Upper lobe of left lung (tissue), 6 donors: Measurements from ENCODE around the gene MED27. TPM values are rescaled to one million over a fixed set of nuclear protein-coding genes. Genes with fewer than 3 reads are reported as not detected.

Experiments used
- ATAC-seq, 2 donors: fragments of 200-7000 bp; cut with Tn5 transposase; one replicate each; pipeline ENCODE4 v1.9.1; 2022; ENCODE audit warnings: mild to moderate bottlenecking in 2 of 2, moderate library complexity in 2 of 2; ENCODE audit not compliant: low FRiP score in 2 of 2
- DNase-seq, 2 donors: peaks; one replicate each; pipeline ENCODE4 v3.0.0-alpha.2; 2019 to 2020
- H3K27ac ChIP-seq, 4 donors: fragments of 200-600 bp; sonication (generic); one replicate each; pipeline ENCODE4 v1.5.1; 2016 to 2019
- H3K27me3 ChIP-seq, 4 donors: fragments of 200-600 bp; sonication (generic); one replicate each; pipeline ENCODE4 v1.5.1; 2017 to 2019
- H3K36me3 ChIP-seq, 4 donors: fragments of 200-600 bp; sonication (generic); one replicate each; pipeline ENCODE4 v1.5.1; 2016 to 2019
- H3K4me1 ChIP-seq, 4 donors: fragments of 200-600 bp; sonication (generic); one replicate each; pipeline ENCODE4 v1.5.1; 2018 to 2019
- H3K4me3 ChIP-seq, 4 donors: fragments of 200-600 bp; sonication (generic); one replicate each; pipeline ENCODE4 v1.5.1; 2017 to 2019; ENCODE audit warnings: mild to moderate bottlenecking in 2 of 4, moderate library complexity in 1 of 4
- H3K9me3 ChIP-seq, 4 donors: fragments of 200-600 bp; sonication (generic); one replicate each; pipeline ENCODE4 v1.5.1; 2018 to 2019
- EP300 ChIP-seq, 4 donors: sonication (generic); formaldehyde crosslinking; IDR thresholded peaks; one replicate each; pipeline ENCODE4 v1.5.1; 2017; ENCODE audit warnings: antibody characterized with exemption in 4 of 4, control low read depth in 2 of 4
- POLR2A ChIP-seq, 4 donors: fragments of 450-650 bp; IDR thresholded peaks; one replicate each; pipeline ENCODE4 v1.5.1; 2016 to 2017; ENCODE audit warnings: antibody characterized with exemption in 4 of 4, mild to moderate bottlenecking in 2 of 4
- POLR2AphosphoS5 ChIP-seq, 2 donors: sonication (generic); formaldehyde crosslinking; IDR thresholded peaks; one replicate each; pipeline ENCODE4 v1.5.1; 2017; ENCODE audit warnings: antibody characterized with exemption in 2 of 2
- WGBS, 2 donors: methylation state at CpG; one replicate each; pipeline ENCODE4 v1.1.5; 2017 to 2018; 5-methylcytosine and 5-hydroxymethylcytosine counted together
- total RNA-seq, 6 donors: library from RNA; depleted of rRNA in 4 of 6; stranded (reverse); fragments of >200 nt in 4 of 6; gene quantifications; one replicate each; pipeline versions ENCODE4 v1.1.0 to v1.2.1, GENCODE V29; 2016 to 2021
- TF ChIP-seq, protein P1 (sequence below), 6 experiments: fragments of 450-650 bp in 4 of 6; fragments of 200-600 bp in 2 of 6; sonication (generic) in 2 of 6; IDR thresholded peaks; one replicate each; pipeline ENCODE4 v1.5.1; 2016 to 2019; ENCODE audit warnings: antibody characterized with exemption in 6 of 6
- donor health status: DM: no; HTN: no; CAD: no; lungs with moderate emphysema.
- donor health status: DM: no; HTN: yes; CAD: no; lungs with severe emphysema.

MED27 gene
- total RNA-seq, 6 donors from 2014 or later: 4.9 to 24.2 (median 17.1) TPM

DNA sequence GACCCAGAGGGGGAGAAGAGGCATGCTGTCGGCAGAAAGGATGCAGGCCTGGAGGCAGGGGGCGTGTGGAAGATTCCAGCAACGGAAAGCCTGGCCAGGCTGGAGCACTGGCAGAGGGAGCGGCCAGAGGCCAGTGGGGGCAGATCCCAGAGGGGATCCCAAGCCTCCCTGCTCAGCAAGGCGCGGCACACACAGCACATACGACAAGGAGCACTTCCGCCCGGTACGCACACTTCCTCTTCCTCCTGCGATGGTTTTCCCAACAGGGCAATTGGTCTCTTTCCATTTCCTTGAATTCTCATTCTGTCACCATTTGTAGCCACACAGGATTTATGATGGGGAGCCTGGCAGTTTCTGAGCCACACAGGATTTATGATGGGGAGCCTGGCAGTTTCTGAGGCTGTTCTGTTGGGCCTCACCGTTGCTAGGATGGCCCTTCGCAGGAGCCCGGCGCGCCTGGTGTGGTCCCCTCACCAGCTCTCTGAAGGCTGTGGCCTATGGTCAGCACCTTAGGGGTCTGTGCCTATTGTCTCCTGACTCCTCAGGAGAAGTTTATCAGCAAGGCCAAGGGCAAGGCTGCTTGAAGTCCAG is 216.3 kb downstream of the MED27 start:
- no peaks in the 10 kb centered on the region for H3K9me3 ChIP-seq
- H3K27ac ChIP-seq: no peak overlapping the region
- TF ChIP-seq, protein P1, sequence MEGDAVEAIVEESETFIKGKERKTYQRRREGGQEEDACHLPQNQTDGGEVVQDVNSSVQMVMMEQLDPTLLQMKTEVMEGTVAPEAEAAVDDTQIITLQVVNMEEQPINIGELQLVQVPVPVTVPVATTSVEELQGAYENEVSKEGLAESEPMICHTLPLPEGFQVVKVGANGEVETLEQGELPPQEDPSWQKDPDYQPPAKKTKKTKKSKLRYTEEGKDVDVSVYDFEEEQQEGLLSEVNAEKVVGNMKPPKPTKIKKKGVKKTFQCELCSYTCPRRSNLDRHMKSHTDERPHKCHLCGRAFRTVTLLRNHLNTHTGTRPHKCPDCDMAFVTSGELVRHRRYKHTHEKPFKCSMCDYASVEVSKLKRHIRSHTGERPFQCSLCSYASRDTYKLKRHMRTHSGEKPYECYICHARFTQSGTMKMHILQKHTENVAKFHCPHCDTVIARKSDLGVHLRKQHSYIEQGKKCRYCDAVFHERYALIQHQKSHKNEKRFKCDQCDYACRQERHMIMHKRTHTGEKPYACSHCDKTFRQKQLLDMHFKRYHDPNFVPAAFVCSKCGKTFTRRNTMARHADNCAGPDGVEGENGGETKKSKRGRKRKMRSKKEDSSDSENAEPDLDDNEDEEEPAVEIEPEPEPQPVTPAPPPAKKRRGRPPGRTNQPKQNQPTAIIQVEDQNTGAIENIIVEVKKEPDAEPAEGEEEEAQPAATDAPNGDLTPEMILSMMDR (IDR thresholded peaks at IDR 0.05): no peak
- TF ChIP-seq EP300 (IDR thresholded peaks at IDR 0.05) (no peak), POLR2A (IDR thresholded peaks at IDR 0.05) (no peak), POLR2AphosphoS5 (IDR thresholded peaks at IDR 0.05) (no peak)
- no peaks in the 10 kb centered on the region for H3K4me1 ChIP-seq
- ATAC-seq (no peak), DNase-seq (no peak)
- no peaks in the 10 kb centered on the region for H3K27me3 ChIP-seq
- peaks cover 0 to 37% (median 19%) of the 10 kb centered on the region in 4 donors for H3K36me3 ChIP-seq
- no peak overlapping the region for H3K4me3 ChIP-seq
- 83 to 93% methylated on average over 12 to 16 of the region's 16 CpGs for WGBS, 2 donors

DNA sequence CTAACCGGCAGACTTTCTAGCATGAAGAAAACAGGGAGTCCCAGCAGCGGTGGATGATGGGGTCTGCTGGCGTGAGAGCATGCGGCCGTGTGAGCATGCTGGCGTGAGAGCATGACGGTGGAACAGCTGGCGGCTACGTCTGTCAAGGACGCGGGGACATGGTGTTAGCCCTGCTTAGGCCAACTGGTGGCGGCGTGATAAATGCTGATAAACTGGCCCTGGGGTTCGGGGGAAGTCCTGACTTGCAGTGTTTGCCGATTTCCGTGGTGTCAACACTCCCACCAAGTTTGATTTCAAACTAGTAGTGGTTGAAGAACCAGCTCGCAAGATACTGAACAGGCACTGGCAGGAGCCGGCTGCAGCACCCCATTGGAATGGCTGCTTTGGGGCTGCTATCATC is 217.4 kb downstream of the MED27 start:
- DNase-seq: no peak
- H3K36me3 ChIP-seq: peaks cover 0 to 37% (median 19%) of the 10 kb centered on the region in 4 donors
- H3K27ac ChIP-seq: no peak overlapping the region
- H3K9me3 ChIP-seq: no peaks in the 10 kb centered on the region
- H3K4me3 ChIP-seq: no peak overlapping the region
- no peak for TF ChIP-seq POLR2AphosphoS5 (IDR thresholded peaks at IDR 0.05)
- no peak for TF ChIP-seq POLR2A (IDR thresholded peaks at IDR 0.05)
- TF ChIP-seq, protein P1 (IDR thresholded peaks at IDR 0.05): no peak
- TF ChIP-seq EP300 (IDR thresholded peaks at IDR 0.05): no peak
- no peaks in the 10 kb centered on the region for H3K4me1 ChIP-seq
- WGBS, 2 donors: 94 to 95% methylated on average over 18 of the region's 18 CpGs
- no peaks in the 10 kb centered on the region for H3K27me3 ChIP-seq
- ATAC-seq: no peak

DNA sequence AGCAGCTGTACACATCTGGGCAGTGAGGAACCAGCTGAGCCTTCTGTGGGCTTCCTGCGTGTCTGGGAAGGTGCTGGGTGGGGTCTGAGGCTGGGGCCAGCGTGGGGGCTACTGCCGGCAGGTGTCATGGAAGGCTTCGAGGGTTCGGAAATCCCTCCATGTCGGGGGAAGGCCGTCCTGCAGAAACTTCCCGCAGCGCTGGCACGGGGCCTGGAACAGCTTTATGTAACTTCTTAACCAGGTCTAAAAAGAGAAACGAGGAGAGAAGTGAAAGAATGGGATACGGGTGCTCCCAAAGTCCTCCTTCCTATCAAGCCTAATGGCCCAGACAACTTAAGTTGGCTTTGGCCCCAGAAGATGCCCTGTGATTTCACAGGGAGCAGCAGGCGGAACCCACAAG is 219.2 kb downstream of the MED27 start:
- Histone ChIP-seq H3K36me3 (peaks cover 0 to 37% (median 19%) of the 10 kb centered on the region in 4 donors), H3K27ac (no peak overlapping the region), H3K4me3 (no peak overlapping the region), H3K9me3 (no peaks in the 10 kb centered on the region), H3K27me3 (no peaks in the 10 kb centered on the region), H3K4me1 (no peaks in the 10 kb centered on the region)
- TF ChIP-seq POLR2AphosphoS5 (IDR thresholded peaks at IDR 0.05) (no peak), EP300 (IDR thresholded peaks at IDR 0.05) (no peak), POLR2A (IDR thresholded peaks at IDR 0.05) (no peak)
- TF ChIP-seq, protein P1 (IDR thresholded peaks at IDR 0.05): no peak
- no peak for DNase-seq
- ATAC-seq: no peak
- WGBS, 2 donors: 91 to 94% methylated on average over 13 of the region's 13 CpGs

DNA sequence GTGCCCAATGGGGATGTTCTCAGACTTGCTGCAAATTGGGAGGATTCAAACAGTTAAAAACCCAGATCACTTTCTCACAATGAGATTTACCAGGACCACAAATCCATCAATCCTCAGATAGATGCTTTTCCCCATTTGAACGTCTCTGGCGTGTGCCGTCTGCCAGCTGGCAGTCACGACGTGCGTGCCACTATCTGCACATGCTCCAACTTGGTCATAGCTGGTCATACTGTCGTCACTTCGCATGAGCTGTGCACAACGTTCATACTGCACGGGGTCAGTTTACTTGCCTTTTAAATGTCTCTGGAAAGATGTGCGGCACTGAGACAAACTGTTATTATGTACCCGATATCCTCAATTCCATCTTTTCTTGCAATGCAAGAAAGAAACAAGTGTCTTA is 221.5 kb downstream of the MED27 start:
- Histone ChIP-seq H3K36me3 (peaks cover 0 to 34% (median 19%) of the 10 kb centered on the region in 4 donors), H3K9me3 (no peaks in the 10 kb centered on the region), H3K4me3 (no peak overlapping the region), H3K4me1 (no peaks in the 10 kb centered on the region), H3K27ac (no peak overlapping the region), H3K27me3 (no peaks in the 10 kb centered on the region)
- 88 to 93% methylated on average over 12 of the region's 12 CpGs for WGBS, 2 donors
- DNase-seq: no peak
- TF ChIP-seq POLR2A (IDR thresholded peaks at IDR 0.05): no peak
- TF ChIP-seq, protein P1 (IDR thresholded peaks at IDR 0.05): no peak
- no peak for TF ChIP-seq EP300 (IDR thresholded peaks at IDR 0.05)
- no peak for TF ChIP-seq POLR2AphosphoS5 (IDR thresholded peaks at IDR 0.05)
- no peak for ATAC-seq

DNA sequence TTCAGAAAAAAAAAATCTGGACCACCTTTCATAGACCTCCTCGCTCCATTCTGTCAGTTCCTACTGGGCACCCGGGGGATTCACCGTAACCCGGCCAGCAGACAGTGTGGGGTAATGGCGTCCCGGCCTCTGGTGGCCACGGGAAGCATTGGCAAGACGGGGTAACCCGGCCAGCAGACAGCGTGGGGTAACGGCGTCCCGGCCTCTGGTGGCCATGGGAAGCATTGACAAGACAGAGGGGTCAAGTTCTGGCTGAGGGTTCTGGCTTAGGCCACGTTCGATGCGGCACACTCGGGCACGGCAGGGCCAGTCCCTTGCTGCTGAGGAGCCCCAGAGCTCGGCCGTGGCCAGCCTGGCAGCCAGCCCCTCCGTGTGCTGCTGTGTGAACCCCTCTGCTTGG is 223.6 kb downstream of the MED27 start:
- Histone ChIP-seq H3K9me3 (no peaks in the 10 kb centered on the region), H3K4me3 (no peak overlapping the region), H3K27me3 (no peaks in the 10 kb centered on the region), H3K36me3 (peaks cover 0 to 19% (median 11%) of the 10 kb centered on the region in 4 donors), H3K27ac (no peak overlapping the region), H3K4me1 (no peaks in the 10 kb centered on the region)
- no peak for TF ChIP-seq EP300 (IDR thresholded peaks at IDR 0.05)
- TF ChIP-seq POLR2A (IDR thresholded peaks at IDR 0.05): no peak
- TF ChIP-seq POLR2AphosphoS5 (IDR thresholded peaks at IDR 0.05): no peak
- TF ChIP-seq, protein P1 (IDR thresholded peaks at IDR 0.05): no peak
- no peak for ATAC-seq
- 90 to 91% methylated on average over 4 to 21 of the region's 21 CpGs for WGBS, 2 donors
- no peak for DNase-seq
